Measurements from ENCODE around the gene APBB2. TPM values are rescaled to one million over a fixed set of nuclear protein-coding genes. Genes with fewer than 3 reads are reported as not detected.

APBB2 gene
- total and polyA plus RNA-seq, 2 of the 4 experiments (the other 2 are of a cell fraction) = 47.9 to 75.5 TPM

DNA sequence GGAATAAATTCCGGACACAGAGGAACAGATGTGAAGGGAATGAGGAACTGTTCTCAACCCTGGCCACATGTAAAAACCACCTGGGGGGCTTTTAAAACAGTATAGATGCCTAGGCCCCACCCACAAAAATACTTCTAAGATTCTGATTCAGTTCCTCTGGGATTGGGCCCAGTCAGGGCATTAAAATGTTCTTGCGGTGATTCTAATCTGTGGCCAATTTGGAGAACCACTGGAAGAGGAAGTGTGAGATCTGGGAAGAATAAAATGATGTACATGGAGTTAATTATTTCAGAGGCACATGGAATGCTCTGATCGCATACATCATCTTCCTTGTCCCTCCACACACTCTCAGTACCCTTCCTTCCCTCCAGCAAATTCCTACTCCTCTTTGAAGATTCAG is 192.2 kb downstream of the APBB2 start:
- Histone ChIP-seq H3K4ac (ENCODE audit: low read depth, low read length) (no peak overlapping the region), H4K5ac (ENCODE audit: low read depth, low read length) (no peak overlapping the region), H2AK9ac (replicated peaks; ENCODE audit: low read depth, low read length, poor library complexity) (no peak overlapping the region), H3K23ac (ENCODE audit: low read depth, low read length) (no peak overlapping the region), H3K36me3 (ENCODE audit: control insufficient read depth, insufficient read depth, low read length) (no peaks in the 10 kb centered on the region), H4K91ac (ENCODE audit: insufficient read depth, low read depth, low read length) (no peak overlapping the region), H2AFZ (replicated peaks; ENCODE audit: low read length, poor library complexity) (no peak overlapping the region), H3K9ac (ENCODE audit: low read depth, low read length) (no peak overlapping the region), H3K9me3 (ENCODE audit: control insufficient read depth, insufficient read depth, low read length) (peaks cover 14% of the 10 kb centered on the region), H2BK5ac (ENCODE audit: low read depth, low read length, poor library complexity, severe bottlenecking) (no peak overlapping the region), H4K8ac (ENCODE audit: low read depth in 2 of 2, low read length in 2 of 2) (no peak overlapping the region), H3K4me3 (ENCODE audit: insufficient read depth, low read depth, low read length) (no peak overlapping the region), H3K79me1 (ENCODE audit: low read depth in 1 of 2, low read length in 2 of 2) (peaks cover 0 to 3% of the 10 kb centered on the region in 2 experiments; a peak in 3 of 4 replicates), H3K9me1 (ENCODE audit: insufficient read depth, low read length) (no peaks in the 10 kb centered on the region), H2BK20ac (ENCODE audit: low read depth, low read length) (no peak overlapping the region), H3K4me2 (ENCODE audit: low read depth, low read length) (no peak overlapping the region), H4K20me1 (ENCODE audit: insufficient read depth, low read length) (no peaks in the 10 kb centered on the region), H3K18ac (ENCODE audit: low read depth, low read length) (no peak overlapping the region), H2AK5ac (ENCODE audit: low read depth, low read length) (no peak overlapping the region), H2BK15ac (ENCODE audit: low read depth, low read length) (no peak overlapping the region), H2BK120ac (ENCODE audit: low read depth, low read length) (no peak overlapping the region), H3K27ac (ENCODE audit: insufficient read depth, low read length) (no peak overlapping the region), H3K27me3 (ENCODE audit: control insufficient read depth, insufficient read depth, low read length) (no peaks in the 10 kb centered on the region), H3K56ac (ENCODE audit: extremely low read depth, insufficient read depth, low read length) (no peak overlapping the region), H3K14ac (replicated peaks; ENCODE audit: low read depth, low read length) (no peak overlapping the region), H3K4me1 (ENCODE audit: control insufficient read depth, insufficient read depth, low read length) (no peaks in the 10 kb centered on the region)
- dilution Hi-C loops (cut with HindIII; ENCODE audit: low sequenced_read_pairs, unreplicated experiment) = no loop called here
- intact Hi-C loops (cut with micrococcal nuclease) = no loop called here
- ATAC-seq (ENCODE audit: low read depth) (no peak), DNase-seq (no peak)
- no CpG with 5 or more reads among the region's 3 CpGs for WGBS, 2 experiments (ENCODE audit: extremely low coverage in 2 of 2, insufficient read length in 1 of 2)
- POLR2A ChIA-PET (ENCODE audit: unreplicated experiment) = no interaction called here
- in situ Hi-C loops (cut with MboI; ENCODE audit: low sequenced_read_pairs) = no loop called here
- BruUV-seq (replicated peaks) = no TSS peak
- CTCF ChIA-PET = no interaction called here
- no peak for TF ChIP-seq CEBPB (IDR thresholded peaks at IDR 0.05; ENCODE audit: low read depth, low read length)
- TF ChIP-seq CHD1 (IDR thresholded peaks at IDR 0.05; ENCODE audit: low read depth, low read length) = no peak
- no peak for TF ChIP-seq MAFK (IDR thresholded peaks at IDR 0.05; ENCODE audit: low read depth, low read length)
- no peak for TF ChIP-seq MXI1 (IDR thresholded peaks at IDR 0.05; ENCODE audit: borderline replicate concordance, low read depth, low read length)
- TF ChIP-seq NFE2L2 (IDR thresholded peaks at IDR 0.05; ENCODE audit: low read depth, low read length) = no peak
- no peak for TF ChIP-seq RFX5 (IDR thresholded peaks at IDR 0.05; ENCODE audit: low read depth, low read length)
- TF ChIP-seq SMC3 (IDR thresholded peaks at IDR 0.05; ENCODE audit: low read depth, low read length) = no peak
- TF ChIP-seq MAZ (IDR thresholded peaks at IDR 0.05; ENCODE audit: borderline replicate concordance, low read depth, low read length) = no peak
- no peak for TF ChIP-seq BHLHE40 (IDR thresholded peaks at IDR 0.05; ENCODE audit: low read depth, low read length)
- TF ChIP-seq FOS (IDR thresholded peaks at IDR 0.05; ENCODE audit: low read depth, low read length) = no peak
- TF ChIP-seq RCOR1 (IDR thresholded peaks at IDR 0.05; ENCODE audit: insufficient replicate concordance, low read length) = no peak
- TF ChIP-seq, protein P1, sequence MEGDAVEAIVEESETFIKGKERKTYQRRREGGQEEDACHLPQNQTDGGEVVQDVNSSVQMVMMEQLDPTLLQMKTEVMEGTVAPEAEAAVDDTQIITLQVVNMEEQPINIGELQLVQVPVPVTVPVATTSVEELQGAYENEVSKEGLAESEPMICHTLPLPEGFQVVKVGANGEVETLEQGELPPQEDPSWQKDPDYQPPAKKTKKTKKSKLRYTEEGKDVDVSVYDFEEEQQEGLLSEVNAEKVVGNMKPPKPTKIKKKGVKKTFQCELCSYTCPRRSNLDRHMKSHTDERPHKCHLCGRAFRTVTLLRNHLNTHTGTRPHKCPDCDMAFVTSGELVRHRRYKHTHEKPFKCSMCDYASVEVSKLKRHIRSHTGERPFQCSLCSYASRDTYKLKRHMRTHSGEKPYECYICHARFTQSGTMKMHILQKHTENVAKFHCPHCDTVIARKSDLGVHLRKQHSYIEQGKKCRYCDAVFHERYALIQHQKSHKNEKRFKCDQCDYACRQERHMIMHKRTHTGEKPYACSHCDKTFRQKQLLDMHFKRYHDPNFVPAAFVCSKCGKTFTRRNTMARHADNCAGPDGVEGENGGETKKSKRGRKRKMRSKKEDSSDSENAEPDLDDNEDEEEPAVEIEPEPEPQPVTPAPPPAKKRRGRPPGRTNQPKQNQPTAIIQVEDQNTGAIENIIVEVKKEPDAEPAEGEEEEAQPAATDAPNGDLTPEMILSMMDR (conservative IDR thresholded peaks at IDR 0.05; ENCODE audit: low read depth, low read length) = no peak
- TF ChIP-seq, protein P2, sequence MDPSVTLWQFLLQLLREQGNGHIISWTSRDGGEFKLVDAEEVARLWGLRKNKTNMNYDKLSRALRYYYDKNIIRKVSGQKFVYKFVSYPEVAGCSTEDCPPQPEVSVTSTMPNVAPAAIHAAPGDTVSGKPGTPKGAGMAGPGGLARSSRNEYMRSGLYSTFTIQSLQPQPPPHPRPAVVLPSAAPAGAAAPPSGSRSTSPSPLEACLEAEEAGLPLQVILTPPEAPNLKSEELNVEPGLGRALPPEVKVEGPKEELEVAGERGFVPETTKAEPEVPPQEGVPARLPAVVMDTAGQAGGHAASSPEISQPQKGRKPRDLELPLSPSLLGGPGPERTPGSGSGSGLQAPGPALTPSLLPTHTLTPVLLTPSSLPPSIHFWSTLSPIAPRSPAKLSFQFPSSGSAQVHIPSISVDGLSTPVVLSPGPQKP (IDR thresholded peaks at IDR 0.05; ENCODE audit: borderline replicate concordance, low read depth, low read length) = no peak

Data from IMR-90 (cell line).